HG03066 (cell line): ENCODE results near the gene RNF150.
"Not testable (repeated sequence)": the region's sequence is repeated elsewhere in the genome, so short reads cannot be mapped to it uniquely, and the experiment has no call there.

Experiments used
- ATAC-seq: cut with Tn5 transposase; IDR thresholded peaks from one replicate; pipeline ENCODE4 v1.9.1; 2021; ENCODE audit warnings: low read depth; ENCODE audit not compliant: unreplicated experiment

RNF150 gene

GRCh38 chr4:140841186-140841585, 292.1 kb downstream of the RNF150 start:
- ATAC-seq = no peak

GRCh38 chr4:140839888-140840790, 293.1 kb downstream of the RNF150 start:
- no peak for ATAC-seq

GRCh38 chr4:140839406-140839805, 293.9 kb downstream of the RNF150 start:
- no peak for ATAC-seq

- ATAC-seq = no peak
These were observed 295.5 kb downstream of the RNF150 start for GRCh38 chr4:140837736-140838135.

- no peak for ATAC-seq
These were observed 298.3 kb downstream of the RNF150 start for GRCh38 chr4:140834839-140835495.

GRCh38 chr4:140833280-140833679, 300.0 kb downstream of the RNF150 start:
- no peak for ATAC-seq

GRCh38 chr4:140829825-140830224, 303.4 kb downstream of the RNF150 start:
- ATAC-seq = peak; percentile 87

- peak; percentile 43 for ATAC-seq
These were observed 306.6 kb downstream of the RNF150 start for GRCh38 chr4:140826701-140827027.

GRCh38 chr4:140820520-140820919, 312.7 kb downstream of the RNF150 start:
- ATAC-seq = not testable (repeated sequence)

- ATAC-seq = no peak
These were observed 313.7 kb downstream of the RNF150 start for GRCh38 chr4:140819610-140820009.

GRCh38 chr4:140818433-140818832, 314.8 kb downstream of the RNF150 start:
- ATAC-seq = no peak

- no peak for ATAC-seq
These were observed 316.3 kb downstream of the RNF150 start for GRCh38 chr4:140816806-140817510.

GRCh38 chr4:140813804-140814203, 319.5 kb downstream of the RNF150 start:
- no peak for ATAC-seq

GRCh38 chr4:140812916-140813315, 320.4 kb downstream of the RNF150 start:
- ATAC-seq = no peak

GRCh38 chr4:140811429-140811828, 321.8 kb downstream of the RNF150 start:
- ATAC-seq = no peak

- ATAC-seq = not testable (repeated sequence)
These were observed 322.6 kb downstream of the RNF150 start for GRCh38 chr4:140810591-140811169.
